Peyer's patch (tissue), 4 donors: ENCODE results near the gene TOX2.

Experiments used
- POLR2A ChIP-seq, 2 donors: fragments of 450-650 bp; IDR thresholded peaks; one replicate each; pipeline ENCODE4 v1.5.1; 2017; ENCODE audit warnings: antibody characterized with exemption in 2 of 2, mild to moderate bottlenecking in 2 of 2, moderate library complexity in 2 of 2
- TF ChIP-seq, protein P1 (sequence below), 6 experiments: fragments of 450-650 bp in 4 of 6; fragments of 200-600 bp in 2 of 6; sonication (generic) in 1 of 6; IDR thresholded peaks; one replicate each; pipeline ENCODE4 v1.5.1; 2017 to 2019; ENCODE audit warnings: antibody characterized with exemption in 6 of 6, mild to moderate bottlenecking in 3 of 6, moderate library complexity in 1 of 6

DNA sequence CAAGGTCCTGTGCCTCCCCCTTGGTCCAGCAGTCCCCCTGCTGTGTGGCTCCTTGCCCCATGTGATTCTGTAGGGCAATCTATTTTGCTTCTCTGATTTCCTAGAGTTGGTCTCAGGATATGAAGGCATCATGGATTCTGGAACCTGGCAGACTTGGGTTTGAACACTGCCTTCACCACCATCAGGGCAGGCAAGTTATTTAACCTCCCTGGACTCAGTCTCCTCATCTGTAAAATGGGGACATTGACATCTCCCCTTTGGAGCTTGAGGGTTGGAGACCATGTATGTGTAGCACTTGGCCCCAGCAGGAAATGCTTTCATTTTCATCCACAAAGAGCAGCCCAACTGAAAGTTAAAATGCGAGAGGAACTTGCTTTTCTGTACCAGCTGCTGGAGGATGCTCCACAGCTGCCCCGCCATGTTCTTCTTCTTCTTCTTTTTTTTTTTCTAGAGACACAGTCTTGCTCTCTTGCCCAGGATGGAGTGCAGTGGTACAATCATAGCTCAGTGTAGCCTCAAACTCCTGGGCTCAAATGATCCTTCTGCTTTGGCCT, 6.7 kb downstream of the TOX2 start:
- TF ChIP-seq POLR2A (IDR thresholded peaks at IDR 0.05): no peak
- TF ChIP-seq, protein P1, sequence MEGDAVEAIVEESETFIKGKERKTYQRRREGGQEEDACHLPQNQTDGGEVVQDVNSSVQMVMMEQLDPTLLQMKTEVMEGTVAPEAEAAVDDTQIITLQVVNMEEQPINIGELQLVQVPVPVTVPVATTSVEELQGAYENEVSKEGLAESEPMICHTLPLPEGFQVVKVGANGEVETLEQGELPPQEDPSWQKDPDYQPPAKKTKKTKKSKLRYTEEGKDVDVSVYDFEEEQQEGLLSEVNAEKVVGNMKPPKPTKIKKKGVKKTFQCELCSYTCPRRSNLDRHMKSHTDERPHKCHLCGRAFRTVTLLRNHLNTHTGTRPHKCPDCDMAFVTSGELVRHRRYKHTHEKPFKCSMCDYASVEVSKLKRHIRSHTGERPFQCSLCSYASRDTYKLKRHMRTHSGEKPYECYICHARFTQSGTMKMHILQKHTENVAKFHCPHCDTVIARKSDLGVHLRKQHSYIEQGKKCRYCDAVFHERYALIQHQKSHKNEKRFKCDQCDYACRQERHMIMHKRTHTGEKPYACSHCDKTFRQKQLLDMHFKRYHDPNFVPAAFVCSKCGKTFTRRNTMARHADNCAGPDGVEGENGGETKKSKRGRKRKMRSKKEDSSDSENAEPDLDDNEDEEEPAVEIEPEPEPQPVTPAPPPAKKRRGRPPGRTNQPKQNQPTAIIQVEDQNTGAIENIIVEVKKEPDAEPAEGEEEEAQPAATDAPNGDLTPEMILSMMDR (IDR thresholded peaks at IDR 0.05): no peak
